ENCODE results near the gene RNF144B.

The RNF144B gene

GRCh38 chr6:18489335-18489734, 102.2 kb downstream of the RNF144B start:
- Histone ChIP-seq H3K27me3 (ENCODE audit: insufficient read depth, poor library complexity, severe bottlenecking) (no peaks in the 10 kb centered on the region), H3K4me3 (replicated peaks; ENCODE audit: insufficient read depth, low read length) (no peak overlapping the region), H3K27ac (replicated peaks) (no peak overlapping the region)
- TF ChIP-seq GABPA (IDR thresholded peaks at IDR 0.05; ENCODE audit: low read depth), result no peak
- TF ChIP-seq SPI1 (IDR thresholded peaks at IDR 0.05; ENCODE audit: borderline replicate concordance, low read depth), result no peak
- no peak for TF ChIP-seq CTCF (IDR thresholded peaks at IDR 0.05; ENCODE audit: insufficient read depth, low read length)
- no peak for TF ChIP-seq POLR2AphosphoS5 (IDR thresholded peaks at IDR 0.05; ENCODE audit: low read depth)
- no peak for TF ChIP-seq REST (IDR thresholded peaks at IDR 0.05; ENCODE audit: insufficient replicate concordance, low read depth)
- no peak for DNase-seq (ENCODE audit: low read depth in 1 of 2, low spot score in 1 of 2)

- no peaks in the 10 kb centered on the region for H3K27me3 ChIP-seq (ENCODE audit: insufficient read depth, poor library complexity, severe bottlenecking)
- no peak overlapping the region for H3K27ac ChIP-seq (replicated peaks)
- H3K4me3 ChIP-seq (replicated peaks; ENCODE audit: insufficient read depth, low read length), result no peak overlapping the region
- DNase-seq (ENCODE audit: low read depth in 1 of 2, low spot score in 1 of 2), result no peak
- TF ChIP-seq CTCF (IDR thresholded peaks at IDR 0.05; ENCODE audit: insufficient read depth, low read length) (no peak), SPI1 (IDR thresholded peaks at IDR 0.05; ENCODE audit: borderline replicate concordance, low read depth) (no peak), GABPA (IDR thresholded peaks at IDR 0.05; ENCODE audit: low read depth) (no peak)
These were observed 104.3 kb downstream of the RNF144B start for GRCh38 chr6:18491308-18492045.

- H3K4me3 ChIP-seq (replicated peaks; ENCODE audit: insufficient read depth, low read length), result no peak overlapping the region
- H3K27me3 ChIP-seq (ENCODE audit: insufficient read depth, poor library complexity, severe bottlenecking), result no peaks in the 10 kb centered on the region
- DNase-seq (ENCODE audit: low read depth in 1 of 2, low spot score in 1 of 2), result no peak
- TF ChIP-seq SPI1 (IDR thresholded peaks at IDR 0.05; ENCODE audit: borderline replicate concordance, low read depth), result no peak
- no peak for TF ChIP-seq REST (IDR thresholded peaks at IDR 0.05; ENCODE audit: insufficient replicate concordance, low read depth)
- no peak for TF ChIP-seq GABPA (IDR thresholded peaks at IDR 0.05; ENCODE audit: low read depth)
- no peak for TF ChIP-seq POLR2AphosphoS5 (IDR thresholded peaks at IDR 0.05; ENCODE audit: low read depth)
- TF ChIP-seq CTCF (IDR thresholded peaks at IDR 0.05; ENCODE audit: insufficient read depth, low read length), result no peak
- H3K27ac ChIP-seq (replicated peaks), result no peak overlapping the region
These were observed 105.8 kb downstream of the RNF144B start for GRCh38 chr6:18492972-18493371.

All from HL-60 (cell line).